Dermis microvascular lymphatic vessel endothelial cell (primary cell): Measurements from ENCODE around the gene LHFPL2. TPM values are rescaled to one million over a fixed set of nuclear protein-coding genes. Genes with fewer than 3 reads are reported as not detected.
A peak's percentile ranks its signal among the peaks of the same experiment; 100 is the strongest.

Experiments
- DNase-seq, 2 donors: peaks; one replicate each; pipeline versions ENCODE4 v3.0.0 to v3.0.0-alpha.2; 2010; ENCODE audit warnings: low read depth in 2 of 2
- total RNA-seq: library from RNA; depleted of rRNA; stranded (reverse); fragments of >200 nt; gene quantifications from 2 replicates; pipeline ENCODE4 v1.2.1, GENCODE V29; 2014

LHFPL2 gene
- total RNA-seq, 1 donor from 2014 or later = 21.1 TPM

GRCh38 chr5:78505860-78506259 is 142.7 kb downstream of the LHFPL2 start:
- no peak for DNase-seq

GRCh38 chr5:78504704-78505677 is 143.6 kb downstream of the LHFPL2 start:
- DNase-seq = peak; percentile 100

GRCh38 chr5:78503958-78504653 is 144.5 kb downstream of the LHFPL2 start:
- no peak for DNase-seq

- DNase-seq = no peak
Observed at GRCh38 chr5:78501411-78502352, 146.9 kb downstream of the LHFPL2 start.

GRCh38 chr5:78500871-78501270 is 147.7 kb downstream of the LHFPL2 start:
- no peak for DNase-seq

- DNase-seq = no peak
Observed at GRCh38 chr5:78500028-78500427, 148.5 kb downstream of the LHFPL2 start.

- DNase-seq = no peak
Observed at GRCh38 chr5:78499485-78499884, 149.1 kb downstream of the LHFPL2 start.

- no peak for DNase-seq
Observed at GRCh38 chr5:78497573-78498533, 150.7 kb downstream of the LHFPL2 start.

- peak; percentile 51 to 82 for DNase-seq
Observed at GRCh38 chr5:78496373-78496772, 152.2 kb downstream of the LHFPL2 start.

- DNase-seq = peak; percentile 41 to 48
Observed at GRCh38 chr5:78495800-78496199, 152.8 kb downstream of the LHFPL2 start.

GRCh38 chr5:78492650-78493049 is 155.9 kb downstream of the LHFPL2 start:
- no peak for DNase-seq

- DNase-seq = no peak
Observed at GRCh38 chr5:78492224-78492623, 156.3 kb downstream of the LHFPL2 start.

- peak in 1 of 2 donors; percentile 59 for DNase-seq
Observed at GRCh38 chr5:78490709-78491485, 157.7 kb downstream of the LHFPL2 start.

- no peak for DNase-seq
Observed at GRCh38 chr5:78487846-78488245, 160.7 kb downstream of the LHFPL2 start.

GRCh38 chr5:78486218-78486617 is 162.4 kb downstream of the LHFPL2 start:
- DNase-seq = no peak

GRCh38 chr5:78483809-78484521 is 164.6 kb downstream of the LHFPL2 start:
- peak in 1 of 2 donors; percentile 53 for DNase-seq

- DNase-seq = no peak
Observed at GRCh38 chr5:78482948-78483347, 165.6 kb downstream of the LHFPL2 start.

- DNase-seq = no peak
Observed at GRCh38 chr5:78476795-78477194, 171.8 kb downstream of the LHFPL2 start.

- DNase-seq = no peak
Observed at GRCh38 chr5:78475370-78475769, 173.2 kb downstream of the LHFPL2 start.
